PC-9 (cell line): ENCODE results near the gene ENO2.
A peak's percentile ranks its signal among the peaks of the same experiment; 100 is the strongest.

Source experiments
- EZH2 ChIP-seq: fragments of 200-600 bp; sonication (generic); IDR thresholded peaks from 2 replicates; pipeline ENCODE4 v1.8.0; 2017; ENCODE audit warnings: antibody characterized with exemption, low read depth
- TF ChIP-seq, protein P1 (sequence below): fragments of 200-600 bp; sonication (generic); conservative IDR thresholded peaks from 2 replicates; pipeline ENCODE4 v1.6.1; 2017; ENCODE audit warnings: mixed run types, antibody characterized with exemption, mild to moderate bottlenecking, moderate library complexity

DNA sequence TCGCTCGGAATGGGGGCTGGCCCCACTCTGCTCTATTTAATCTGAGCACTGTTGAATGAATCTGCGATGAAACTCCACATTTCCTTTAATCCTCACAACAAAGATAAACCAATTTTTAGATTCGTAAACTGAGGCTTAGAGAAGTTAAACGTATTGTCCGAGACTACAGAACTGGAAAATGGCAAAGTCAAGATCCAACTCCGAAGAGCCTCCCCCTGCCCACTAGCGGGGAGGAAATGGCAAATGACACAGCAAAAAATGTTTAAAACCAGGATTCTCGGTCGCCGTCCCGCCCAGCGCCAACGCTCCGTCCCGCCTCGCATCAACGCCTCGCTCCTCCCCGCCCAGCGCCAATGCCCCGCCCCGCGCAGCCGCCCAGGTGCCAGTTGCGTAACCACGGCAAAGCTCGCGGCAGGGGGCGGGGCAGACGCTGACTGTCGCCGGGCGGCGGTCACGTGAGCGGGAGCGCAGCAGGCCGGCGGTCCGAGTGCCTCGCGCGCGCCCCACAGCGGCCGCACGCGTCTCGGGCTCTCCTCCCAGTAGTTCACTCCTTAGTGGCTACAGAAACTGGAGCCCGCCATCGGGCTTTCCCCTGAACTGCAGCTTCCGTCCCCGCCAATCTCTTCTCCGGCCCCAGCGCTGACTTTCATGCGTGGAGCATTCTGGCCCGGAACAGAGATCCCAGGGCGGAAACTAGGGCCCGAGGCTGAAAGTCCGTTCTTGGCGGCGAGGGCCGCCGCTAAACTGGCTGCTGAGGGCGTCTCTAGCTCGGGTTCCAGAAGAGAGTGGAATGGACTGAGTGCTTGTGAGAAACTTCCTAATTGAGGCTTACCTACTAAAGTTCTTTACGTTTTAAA is 23.4 kb upstream of the ENO2 start:
- TF ChIP-seq, protein P1, sequence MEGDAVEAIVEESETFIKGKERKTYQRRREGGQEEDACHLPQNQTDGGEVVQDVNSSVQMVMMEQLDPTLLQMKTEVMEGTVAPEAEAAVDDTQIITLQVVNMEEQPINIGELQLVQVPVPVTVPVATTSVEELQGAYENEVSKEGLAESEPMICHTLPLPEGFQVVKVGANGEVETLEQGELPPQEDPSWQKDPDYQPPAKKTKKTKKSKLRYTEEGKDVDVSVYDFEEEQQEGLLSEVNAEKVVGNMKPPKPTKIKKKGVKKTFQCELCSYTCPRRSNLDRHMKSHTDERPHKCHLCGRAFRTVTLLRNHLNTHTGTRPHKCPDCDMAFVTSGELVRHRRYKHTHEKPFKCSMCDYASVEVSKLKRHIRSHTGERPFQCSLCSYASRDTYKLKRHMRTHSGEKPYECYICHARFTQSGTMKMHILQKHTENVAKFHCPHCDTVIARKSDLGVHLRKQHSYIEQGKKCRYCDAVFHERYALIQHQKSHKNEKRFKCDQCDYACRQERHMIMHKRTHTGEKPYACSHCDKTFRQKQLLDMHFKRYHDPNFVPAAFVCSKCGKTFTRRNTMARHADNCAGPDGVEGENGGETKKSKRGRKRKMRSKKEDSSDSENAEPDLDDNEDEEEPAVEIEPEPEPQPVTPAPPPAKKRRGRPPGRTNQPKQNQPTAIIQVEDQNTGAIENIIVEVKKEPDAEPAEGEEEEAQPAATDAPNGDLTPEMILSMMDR = peak; percentile 74
- no peak for TF ChIP-seq EZH2
